VCaP (cell line): Measurements from ENCODE around the gene SLC36A2.
A peak's percentile ranks its signal among the peaks of the same experiment; 100 is the strongest.

ENCODE experiments used
- H3K27ac ChIP-seq: fragments of 450-650 bp; 2 replicates; pipeline ENCODE4 v1.5.1; 2017
- CTCF ChIP-seq: fragments of 450-650 bp; conservative IDR thresholded peaks from 2 replicates; pipeline ENCODE4 v1.5.1; 2017; ENCODE audit warnings: mild to moderate bottlenecking, moderate library complexity

The SLC36A2 gene

GRCh38 chr5:151328734-151329133 is 18.6 kb downstream of the SLC36A2 start:
- no peak for TF ChIP-seq CTCF
- H3K27ac ChIP-seq = no peak overlapping the region

DNA sequence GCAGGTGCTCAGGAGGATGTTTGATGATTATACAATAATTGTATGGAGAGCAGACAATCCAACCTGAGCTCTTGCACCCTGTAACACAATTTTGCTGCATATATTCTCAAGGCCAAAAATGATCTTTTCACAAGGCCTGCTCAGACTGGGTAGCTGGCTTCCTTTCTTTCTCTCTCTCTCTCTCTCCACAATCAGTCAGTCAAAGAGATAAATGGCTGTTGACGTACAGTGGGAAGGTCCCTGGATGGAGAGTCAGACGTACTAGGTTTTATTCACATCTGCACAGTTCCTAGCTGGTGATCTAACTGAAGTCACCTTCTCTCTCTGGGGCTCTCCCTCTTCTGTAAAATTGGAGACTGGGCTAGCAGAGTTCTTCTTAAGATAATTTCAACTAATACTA is 19.8 kb downstream of the SLC36A2 start:
- TF ChIP-seq CTCF = no peak
- H3K27ac ChIP-seq = no peak overlapping the region

DNA sequence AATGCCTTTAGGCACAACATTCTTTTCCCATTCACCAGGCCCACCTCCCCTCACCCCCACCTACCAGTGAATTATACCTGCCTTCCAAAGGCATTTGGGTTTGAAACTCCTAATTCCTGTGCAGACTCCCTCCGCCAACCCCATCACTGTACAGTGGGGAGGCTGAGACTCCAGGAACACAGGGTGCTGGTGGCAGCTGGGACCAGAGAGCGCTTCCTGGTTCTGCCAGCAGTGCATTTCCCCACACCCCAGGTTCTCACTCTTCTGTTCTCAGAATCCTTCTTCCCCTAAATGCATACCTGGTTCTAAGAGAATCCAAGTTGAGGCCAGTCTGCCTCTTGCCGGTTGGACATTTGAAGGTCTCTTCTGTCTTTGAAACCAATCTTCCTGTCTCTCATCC is 21.1 kb downstream of the SLC36A2 start:
- no peak overlapping the region for H3K27ac ChIP-seq
- no peak for TF ChIP-seq CTCF

- no peak for TF ChIP-seq CTCF
- no peak overlapping the region for H3K27ac ChIP-seq
Measured at GRCh38 chr5:151320481-151320880, 26.9 kb downstream of the SLC36A2 start.

- H3K27ac ChIP-seq = peak overlapping the region; percentile 30
- TF ChIP-seq CTCF = peak; percentile 72
Measured at GRCh38 chr5:151318850-151319732, 28.3 kb downstream of the SLC36A2 start.

- no peak overlapping the region for H3K27ac ChIP-seq
- no peak for TF ChIP-seq CTCF
Measured at GRCh38 chr5:151317871-151318270, 29.5 kb downstream of the SLC36A2 start.

DNA sequence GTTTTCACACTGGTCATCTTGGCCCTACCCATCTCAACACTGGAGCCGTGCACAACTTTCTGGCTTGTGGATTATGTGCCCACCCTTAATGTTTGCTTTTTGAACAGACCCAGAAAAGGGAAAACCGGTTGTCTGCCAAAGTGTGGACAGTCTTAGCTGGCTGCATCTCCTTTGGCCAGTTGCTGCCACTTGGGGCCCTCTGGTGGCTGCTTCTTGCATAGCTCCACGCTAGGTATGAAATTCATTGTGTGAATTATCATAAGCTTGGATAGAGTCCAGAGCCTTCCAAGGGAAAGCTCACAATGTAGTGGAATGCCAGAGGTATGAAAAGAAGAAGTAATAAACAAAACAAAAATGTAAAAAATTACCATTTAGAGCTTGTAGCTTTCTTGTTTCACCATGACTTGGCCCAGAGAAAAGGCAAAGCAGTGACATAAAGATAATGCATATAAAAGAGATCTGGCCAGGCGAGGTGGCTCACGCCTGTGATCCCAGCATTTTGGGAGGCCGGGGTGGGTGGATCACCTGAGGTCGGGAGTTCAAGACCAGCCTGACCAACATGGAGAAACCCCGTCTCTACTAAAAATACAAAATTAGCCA is 31.3 kb downstream of the SLC36A2 start:
- peak; percentile 98 for TF ChIP-seq CTCF
- no peak overlapping the region; the same call in 1 of the 2 replicates for H3K27ac ChIP-seq
